Activated CD8-positive, alpha-beta T cell treated with anti-CD3 and anti-CD28 coated beads for 36 hours (primary cell): Measurements from ENCODE around the gene NPAS2. TPM values are rescaled to one million over a fixed set of nuclear protein-coding genes. Genes with fewer than 3 reads are reported as not detected.

Experiments
- ATAC-seq: fragments of 200-7000 bp; cut with Tn5 transposase; one replicate; pipeline ENCODE4 v1.10.0; 2021; ENCODE audit warnings: mild to moderate bottlenecking, moderate library complexity
- CTCF ChIA-PET: fragments of 350-600 bp; sonication (Branson Sonifier 250); formaldehyde crosslinking; loops from one replicate; lab custom pipeline; 2021; ENCODE audit warnings: antibody characterized with exemption; lab: Charles Lee
- POLR2A ChIA-PET: fragments of 350-600 bp; sonication (Branson Sonifier 250); formaldehyde crosslinking; loops from one replicate; lab custom pipeline; 2021; ENCODE audit warnings: antibody characterized with exemption; lab: Charles Lee
- DNase-seq: peaks from one replicate; pipeline ENCODE4 v3.0.0-alpha.2; 2020
- H3K27ac Mint-ChIP-seq: one replicate; pipeline ENCODE4 v1.8.0; 2021; ENCODE audit warnings: mild to moderate bottlenecking, mixed read lengths
- H3K27me3 Mint-ChIP-seq: one replicate; pipeline ENCODE4 v1.8.0; 2021; ENCODE audit warnings: mixed read lengths
- H3K36me3 Mint-ChIP-seq: one replicate; pipeline ENCODE4 v1.8.0; 2021; ENCODE audit warnings: low read depth, mixed read lengths
- H3K4me1 Mint-ChIP-seq: one replicate; pipeline ENCODE4 v1.8.0; 2021; ENCODE audit warnings: low read depth, mixed read lengths
- H3K4me3 Mint-ChIP-seq: one replicate; pipeline ENCODE4 v1.8.0; 2021; ENCODE audit warnings: mild to moderate bottlenecking, moderate library complexity, mixed read lengths
- H3K9me3 Mint-ChIP-seq: one replicate; pipeline ENCODE4 v1.8.0; 2021; ENCODE audit warnings: mixed read lengths
- intact Hi-C: fragments of 100-400 bp; cut with micrococcal nuclease; formaldehyde crosslinking; loops from one replicate; pipeline ENCODE4 v1.10.0; 2022
- total RNA-seq, 2 experiments: library from RNA; stranded (reverse); gene quantifications; one replicate each; pipeline ENCODE4 v1.2.3, GENCODE V29; 2021
- TF ChIP-seq, protein P1 (sequence below): fragments of 200-600 bp; IDR thresholded peaks from one replicate; pipeline ENCODE4 v1.8.0; 2022; ENCODE audit warnings: antibody characterized with exemption, mild to moderate bottlenecking

Gene NPAS2
- total RNA-seq, 2 experiments from 2014 or later = 14.4 to 15.2 TPM

DNA sequence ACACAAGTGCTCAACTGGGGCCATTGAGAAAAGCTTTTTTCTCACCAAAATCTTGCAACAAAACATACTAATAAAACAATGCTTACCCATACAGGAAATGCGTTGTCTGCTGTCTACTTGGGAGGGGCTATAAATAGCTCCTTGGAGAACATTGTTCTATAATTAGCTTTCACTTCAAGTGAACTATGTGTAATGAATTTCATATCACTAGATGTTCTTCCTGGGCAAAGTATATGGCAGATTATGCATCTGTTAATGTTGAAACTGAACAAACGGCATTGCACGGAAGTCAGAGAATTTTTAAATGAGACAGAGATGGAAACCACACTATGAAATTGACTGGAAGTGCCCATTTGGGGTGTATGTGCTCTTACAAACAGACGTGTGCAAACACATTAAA, 6.4 kb upstream of the NPAS2 start:
- peak; percentile 76 for ATAC-seq
- Mint-ChIP-seq H3K4me3 (peak overlapping the region; percentile 11), H3K27ac (peak overlapping the region; percentile 82), H3K4me1 (peaks cover 35% of the 10 kb centered on the region), H3K27me3 (peaks cover 5% of the 10 kb centered on the region), H3K9me3 (no peaks in the 10 kb centered on the region), H3K36me3 (no peaks in the 10 kb centered on the region)
- intact Hi-C loops = no loop called here
- TF ChIP-seq, protein P1, sequence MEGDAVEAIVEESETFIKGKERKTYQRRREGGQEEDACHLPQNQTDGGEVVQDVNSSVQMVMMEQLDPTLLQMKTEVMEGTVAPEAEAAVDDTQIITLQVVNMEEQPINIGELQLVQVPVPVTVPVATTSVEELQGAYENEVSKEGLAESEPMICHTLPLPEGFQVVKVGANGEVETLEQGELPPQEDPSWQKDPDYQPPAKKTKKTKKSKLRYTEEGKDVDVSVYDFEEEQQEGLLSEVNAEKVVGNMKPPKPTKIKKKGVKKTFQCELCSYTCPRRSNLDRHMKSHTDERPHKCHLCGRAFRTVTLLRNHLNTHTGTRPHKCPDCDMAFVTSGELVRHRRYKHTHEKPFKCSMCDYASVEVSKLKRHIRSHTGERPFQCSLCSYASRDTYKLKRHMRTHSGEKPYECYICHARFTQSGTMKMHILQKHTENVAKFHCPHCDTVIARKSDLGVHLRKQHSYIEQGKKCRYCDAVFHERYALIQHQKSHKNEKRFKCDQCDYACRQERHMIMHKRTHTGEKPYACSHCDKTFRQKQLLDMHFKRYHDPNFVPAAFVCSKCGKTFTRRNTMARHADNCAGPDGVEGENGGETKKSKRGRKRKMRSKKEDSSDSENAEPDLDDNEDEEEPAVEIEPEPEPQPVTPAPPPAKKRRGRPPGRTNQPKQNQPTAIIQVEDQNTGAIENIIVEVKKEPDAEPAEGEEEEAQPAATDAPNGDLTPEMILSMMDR = no peak
- no peak for DNase-seq
- ChIA-PET CTCF (interaction anchor here (1.4 kb wide), 1 partner anchor 204 kb away, joined by 9 read pairs; no protein-coding TSS in a partner anchor), POLR2A (no interaction called here)

DNA sequence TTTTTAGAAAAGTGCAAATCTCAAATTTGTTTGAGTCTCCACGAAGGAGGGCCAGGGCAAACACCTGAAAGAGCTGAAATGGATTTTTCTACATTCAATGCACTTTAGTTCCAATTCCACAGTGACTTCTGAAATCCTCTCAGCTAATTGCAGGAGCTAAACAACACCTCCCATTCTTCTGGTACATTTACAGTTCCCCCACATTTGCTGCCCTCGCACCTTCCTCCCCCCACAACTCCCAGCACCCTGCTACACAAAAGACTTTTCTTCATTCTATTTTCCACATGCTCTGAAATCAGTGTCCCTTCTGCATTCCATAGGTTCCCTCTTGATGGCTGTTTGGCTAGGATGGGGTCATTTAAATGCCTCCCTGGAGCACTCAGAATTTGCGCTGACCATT, 5.9 kb upstream of the NPAS2 start:
- H3K27ac Mint-ChIP-seq = peak overlapping the region; percentile 82
- H3K4me1 Mint-ChIP-seq = peaks cover 35% of the 10 kb centered on the region
- no peak for DNase-seq
- TF ChIP-seq, protein P1 = no peak
- no peak overlapping the region for H3K4me3 Mint-ChIP-seq
- no peaks in the 10 kb centered on the region for H3K9me3 Mint-ChIP-seq
- POLR2A ChIA-PET = interaction anchor here (1.2 kb wide), 1 partner anchor 13 kb away, joined by 3 read pairs; no protein-coding TSS in a partner anchor
- peaks cover 5% of the 10 kb centered on the region for H3K27me3 Mint-ChIP-seq
- intact Hi-C loops = no loop called here
- no peaks in the 10 kb centered on the region for H3K36me3 Mint-ChIP-seq
- ATAC-seq = no peak
- CTCF ChIA-PET = interaction anchor here (1.4 kb wide), 1 partner anchor 204 kb away, joined by 9 read pairs; no protein-coding TSS in a partner anchor

DNA sequence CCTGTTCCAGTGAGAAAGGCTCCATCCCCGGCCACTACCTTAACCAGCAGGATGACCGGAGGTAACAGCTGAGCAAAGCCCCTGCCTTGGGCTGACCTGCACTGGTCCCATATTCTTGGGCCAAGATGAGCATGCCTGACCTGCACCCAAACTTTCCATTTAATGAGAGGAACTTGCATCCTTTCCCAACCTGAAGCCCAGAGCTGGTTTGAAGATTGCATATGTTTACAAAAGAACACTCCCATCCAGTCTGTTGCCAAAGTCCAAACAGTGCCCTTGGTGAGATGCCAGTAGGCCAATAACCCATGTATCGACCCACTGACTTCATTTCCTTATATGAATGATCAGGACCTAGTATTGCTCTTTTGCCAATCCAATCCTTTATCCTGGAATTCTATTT, 5.5 kb upstream of the NPAS2 start:
- H3K27ac Mint-ChIP-seq = no peak overlapping the region
- no peak for ATAC-seq
- H3K4me1 Mint-ChIP-seq = peaks cover 35% of the 10 kb centered on the region
- no peaks in the 10 kb centered on the region for H3K36me3 Mint-ChIP-seq
- no peaks in the 10 kb centered on the region for H3K9me3 Mint-ChIP-seq
- H3K27me3 Mint-ChIP-seq = peaks cover 5% of the 10 kb centered on the region
- no peak for DNase-seq
- POLR2A ChIA-PET = interaction anchor here (1.2 kb wide), 1 partner anchor 14 kb away, joined by 3 read pairs; no protein-coding TSS in a partner anchor
- intact Hi-C loops = no loop called here
- TF ChIP-seq, protein P1 = no peak
- CTCF ChIA-PET = interaction anchor here (1.4 kb wide), 1 partner anchor 205 kb away, joined by 9 read pairs; no protein-coding TSS in a partner anchor
- no peak overlapping the region for H3K4me3 Mint-ChIP-seq

DNA sequence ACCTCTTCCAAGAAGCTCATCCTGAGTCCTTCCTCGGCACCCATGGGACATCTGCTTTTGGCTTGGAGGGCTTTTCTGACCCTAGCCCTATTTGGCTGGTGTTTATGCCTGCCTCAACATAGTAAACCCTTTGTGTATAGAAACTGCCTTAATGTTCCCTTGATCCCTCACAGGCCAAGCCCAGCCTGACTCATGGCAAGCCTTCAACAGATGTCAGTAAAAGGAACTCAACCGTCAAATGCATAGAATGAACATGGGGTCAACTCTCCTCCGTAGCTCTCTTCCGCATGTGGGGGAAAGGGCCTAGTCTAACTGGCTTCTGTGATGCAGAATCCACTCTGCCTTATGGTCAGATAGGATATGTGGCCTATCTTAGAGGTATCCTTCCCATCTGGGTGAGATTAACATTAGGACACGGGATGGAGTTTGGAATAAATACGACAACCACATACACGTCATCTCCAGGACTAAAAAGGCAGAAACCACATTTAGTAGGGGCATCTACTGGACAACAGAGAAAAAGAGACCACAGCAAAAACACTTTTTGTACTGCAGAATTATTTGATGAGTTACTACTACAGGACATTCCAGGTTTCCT, 2.5 kb upstream of the NPAS2 start:
- CTCF ChIA-PET = interaction anchor here (0.6 to 0.9 kb wide), 2 partner anchors 23 to 87 kb away, joined by 3 read pairs; no protein-coding TSS in a partner anchor

More for the DNA sequence above, 2.5 kb upstream of the NPAS2 start:
- intact Hi-C loops = no loop called here
- ATAC-seq (no peak), DNase-seq (no peak)
- Mint-ChIP-seq H3K36me3 (no peaks in the 10 kb centered on the region), H3K27ac (no peak overlapping the region), H3K4me1 (peaks cover 34% of the 10 kb centered on the region), H3K4me3 (peak overlapping the region; percentile 78), H3K27me3 (peaks cover 12% of the 10 kb centered on the region), H3K9me3 (no peaks in the 10 kb centered on the region)
- TF ChIP-seq, protein P1 = no peak
- POLR2A ChIA-PET = no interaction called here
